ENCODE measurements around the gene GSS. TPM values are rescaled to one million over a fixed set of nuclear protein-coding genes. Genes with fewer than 3 reads are reported as not detected.
"Not testable (repeated sequence)": the region's sequence is repeated elsewhere in the genome, so short reads cannot be mapped to it uniquely, and the experiment has no call there.

Gene GSS
- total RNA-seq, 1 donor from 2014 or later = 72.5 TPM

- H3K27me3 Mint-ChIP-seq = peaks cover 7% of the 10 kb centered on the region
- peaks cover 2% of the 10 kb centered on the region for H3K36me3 Mint-ChIP-seq (ENCODE audit: insufficient read depth)
- H3K4me3 Mint-ChIP-seq (ENCODE audit: low read depth) = no peak overlapping the region
- no peak for TF ChIP-seq CTCF (IDR thresholded peaks at IDR 0.05; ENCODE audit: unreplicated experiment)
- H3K4me1 Mint-ChIP-seq (ENCODE audit: low read depth) = no peaks in the 10 kb centered on the region
- peaks cover 3% of the 10 kb centered on the region for H3K9me3 Mint-ChIP-seq (ENCODE audit: low read depth)
- H3K27ac Mint-ChIP-seq = no peak overlapping the region
- no peak for DNase-seq (ENCODE audit: low spot score, unreplicated experiment)
Observed at GRCh38 chr20:34883087-34883688, 72.4 kb downstream of the GSS start.

- peaks cover 3% of the 10 kb centered on the region for H3K9me3 Mint-ChIP-seq (ENCODE audit: low read depth)
- peaks cover 3% of the 10 kb centered on the region for H3K36me3 Mint-ChIP-seq (ENCODE audit: insufficient read depth)
- no peak for DNase-seq (ENCODE audit: low spot score, unreplicated experiment)
Observed at GRCh38 chr20:34881689-34882088, 73.9 kb downstream of the GSS start.

GRCh38 chr20:34880971-34881370 is 74.6 kb downstream of the GSS start:
- not testable (repeated sequence) for H3K36me3 Mint-ChIP-seq (ENCODE audit: insufficient read depth); H3K9me3 Mint-ChIP-seq (ENCODE audit: low read depth); H3K27ac Mint-ChIP-seq; H3K4me3 Mint-ChIP-seq (ENCODE audit: low read depth); DNase-seq (ENCODE audit: low spot score, unreplicated experiment); H3K4me1 Mint-ChIP-seq (ENCODE audit: low read depth)
- peaks cover 18% of the 10 kb centered on the region for H3K27me3 Mint-ChIP-seq

More at GRCh38 chr20:34881689-34882088, 73.9 kb downstream of the GSS start:
- Mint-ChIP-seq H3K4me3 (ENCODE audit: low read depth) (no peak overlapping the region), H3K27ac (no peak overlapping the region), H3K4me1 (ENCODE audit: low read depth) (peaks cover 5% of the 10 kb centered on the region), H3K27me3 (peaks cover 17% of the 10 kb centered on the region)
- TF ChIP-seq CTCF (IDR thresholded peaks at IDR 0.05; ENCODE audit: unreplicated experiment) = no peak

GRCh38 chr20:34880215-34880850 is 75.3 kb downstream of the GSS start:
- H3K9me3 Mint-ChIP-seq (ENCODE audit: low read depth) = peaks cover 3% of the 10 kb centered on the region
- peaks cover 18% of the 10 kb centered on the region for H3K27me3 Mint-ChIP-seq
- TF ChIP-seq CTCF (IDR thresholded peaks at IDR 0.05; ENCODE audit: unreplicated experiment) = no peak
- peaks cover 3% of the 10 kb centered on the region for H3K36me3 Mint-ChIP-seq (ENCODE audit: insufficient read depth)
- H3K4me3 Mint-ChIP-seq (ENCODE audit: low read depth) = no peak overlapping the region
- H3K4me1 Mint-ChIP-seq (ENCODE audit: low read depth) = peaks cover 11% of the 10 kb centered on the region
- DNase-seq (ENCODE audit: low spot score, unreplicated experiment) = no peak
- no peak overlapping the region for H3K27ac Mint-ChIP-seq

Small RNA genes lying within 50 kb of the gene (microRNA-seq; reads per million reads assigned to microRNA genes)
- gene MIR499A (ENCODE audit: borderline number of aligned reads, unreplicated experiment) (not detected), gene MIR499B (ENCODE audit: borderline number of aligned reads, unreplicated experiment) (not detected)

Other genes starting within 250 kb of the GSS start
- 75.4 and 80.7 TPM in 2 replicates for gene NCOA6, start 130.2 kb downstream of the GSS start, total RNA-seq
- 58.4 and 59.1 TPM in 2 replicates for gene GGT7, start 83.0 kb downstream of the GSS start, total RNA-seq
- 31.3 and 34.8 TPM in 2 replicates for gene ACSS2, start 79.2 kb downstream of the GSS start, total RNA-seq
- 0.98 and 1.2 TPM in 2 replicates for gene MYH7B, start 62 bp upstream of the GSS start, total RNA-seq
- gene TRPC4AP, start 137.0 kb upstream of the GSS start, total RNA-seq = 122 and 123 TPM in 2 replicates
- gene EDEM2, start 191.5 kb upstream of the GSS start, total RNA-seq = 38.3 and 40.1 TPM in 2 replicates
- gene PROCR, start 216.3 kb upstream of the GSS start, total RNA-seq = 0.51 and 0.55 TPM in 2 replicates

Measured in progenitor cell of endocrine pancreas (in vitro differentiated cells).